GM18868 (cell line): ENCODE measurements around the gene VWF.
"Not testable (repeated sequence)": the region's sequence is repeated elsewhere in the genome, so short reads cannot be mapped to it uniquely, and the experiment has no call there.

Source experiments
- ATAC-seq: cut with Tn5 transposase; IDR thresholded peaks from one replicate; pipeline ENCODE4 v1.9.1; 2021; ENCODE audit warnings: mild to moderate bottlenecking, moderate library complexity; ENCODE audit not compliant: unreplicated experiment

VWF gene

GRCh38 chr12:6146509-6146908 is 22.0 kb upstream of the VWF start:
- no peak for ATAC-seq

GRCh38 chr12:6145564-6145963 is 21.1 kb upstream of the VWF start:
- no peak for ATAC-seq

DNA sequence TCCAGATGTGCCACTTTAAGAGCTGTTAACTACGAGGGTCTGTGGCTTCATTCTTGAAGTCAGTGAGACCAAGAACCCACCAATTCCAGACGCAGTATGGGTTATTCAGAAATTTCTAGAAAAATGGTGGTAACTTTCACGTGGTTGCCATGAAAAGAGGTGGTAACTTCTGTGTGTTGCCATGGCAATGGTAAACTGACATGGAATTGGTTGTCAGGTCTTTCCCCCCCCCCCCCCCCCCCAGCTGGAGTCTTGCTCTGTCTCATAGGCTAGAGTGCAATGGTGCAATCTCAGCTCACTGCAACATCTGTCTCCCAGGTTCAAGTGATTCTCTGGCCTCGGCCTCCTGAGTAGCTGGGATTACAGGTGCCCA is 18.8 kb upstream of the VWF start:
- ATAC-seq: no peak

GRCh38 chr12:6142368-6143302 is 18.2 kb upstream of the VWF start:
- not testable (repeated sequence) for ATAC-seq

DNA sequence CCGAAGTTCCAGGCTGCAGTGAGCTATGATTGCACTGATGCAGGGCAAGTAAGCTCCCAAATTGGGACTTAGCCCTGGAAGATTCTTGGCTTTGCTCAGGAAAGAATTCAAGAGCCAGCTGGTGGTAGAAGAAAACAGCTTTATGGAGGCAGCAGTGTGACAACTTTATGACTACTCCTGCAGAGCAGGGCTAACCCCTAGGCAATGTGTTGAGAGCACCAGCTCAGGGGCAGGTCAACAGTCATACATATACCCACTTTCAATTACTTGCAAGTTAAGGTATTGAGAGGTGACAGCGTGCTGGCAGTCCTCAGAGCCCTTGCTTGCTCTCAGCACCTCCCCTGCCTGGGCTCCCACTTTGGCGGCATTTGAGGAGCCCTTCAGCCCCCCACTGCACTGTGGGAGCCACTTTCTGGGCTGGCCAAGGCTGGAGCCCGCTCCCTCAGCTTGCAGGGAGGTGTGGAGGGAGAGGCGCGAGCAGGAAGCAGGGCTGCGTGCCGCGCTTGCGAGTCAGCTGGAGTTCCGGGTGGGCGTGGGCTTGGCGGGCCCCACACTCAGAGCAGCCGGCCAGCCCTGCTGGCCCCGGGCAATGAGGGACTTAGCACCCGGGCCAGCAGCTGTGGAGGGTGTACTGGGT is 17.4 kb upstream of the VWF start:
- ATAC-seq: not testable (repeated sequence)

- no peak for ATAC-seq
Observed at GRCh38 chr12:6140651-6141447, 16.4 kb upstream of the VWF start.

- no peak for ATAC-seq
Observed at GRCh38 chr12:6135071-6135470, 10.6 kb upstream of the VWF start.

DNA sequence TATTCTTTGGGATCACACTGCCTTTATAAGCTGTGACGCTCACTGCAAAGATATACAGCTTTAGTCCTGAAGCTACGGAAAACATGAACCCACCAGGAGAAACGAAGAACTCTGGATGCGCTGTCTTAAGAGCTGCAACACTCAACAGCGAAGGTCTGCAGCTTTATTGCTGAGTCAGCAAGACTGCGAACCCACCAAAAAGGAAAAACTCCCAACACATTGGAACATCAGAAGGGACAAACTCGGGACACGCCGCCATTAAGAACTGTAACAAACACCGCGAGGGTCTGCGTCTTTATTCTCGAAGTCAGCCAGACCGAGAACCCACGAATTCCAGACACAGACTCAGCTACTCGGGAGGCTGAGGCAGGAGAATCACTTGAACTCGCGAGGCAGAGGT is 9.2 kb upstream of the VWF start:
- no peak for ATAC-seq

GRCh38 chr12:6132496-6132895 is 8.0 kb upstream of the VWF start:
- ATAC-seq: no peak

- ATAC-seq: no peak
Observed at GRCh38 chr12:6125310-6125608, 789 bp upstream of the VWF start.

DNA sequence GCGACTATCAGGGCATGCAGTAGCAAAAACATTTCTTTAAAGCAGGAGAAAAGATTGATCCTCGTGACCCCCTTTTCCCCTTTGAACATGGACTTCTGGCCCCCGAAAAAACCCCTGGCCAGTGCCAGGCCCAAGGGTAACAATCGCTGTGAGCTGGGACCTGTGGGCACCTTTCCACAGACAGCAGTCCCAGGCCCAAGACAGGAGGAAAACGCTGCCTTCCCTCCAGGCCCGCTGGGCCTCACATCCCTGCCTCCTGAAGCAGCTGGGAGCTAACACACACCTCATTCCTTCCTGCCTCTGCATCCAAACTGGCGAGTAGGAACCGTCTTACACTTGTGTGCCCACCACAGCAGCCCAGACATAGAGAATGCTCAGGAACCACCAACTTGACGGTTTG is 1.2 kb downstream of the VWF start:
- ATAC-seq: no peak

GRCh38 chr12:6122201-6122600 is 2.3 kb downstream of the VWF start:
- no peak for ATAC-seq

DNA sequence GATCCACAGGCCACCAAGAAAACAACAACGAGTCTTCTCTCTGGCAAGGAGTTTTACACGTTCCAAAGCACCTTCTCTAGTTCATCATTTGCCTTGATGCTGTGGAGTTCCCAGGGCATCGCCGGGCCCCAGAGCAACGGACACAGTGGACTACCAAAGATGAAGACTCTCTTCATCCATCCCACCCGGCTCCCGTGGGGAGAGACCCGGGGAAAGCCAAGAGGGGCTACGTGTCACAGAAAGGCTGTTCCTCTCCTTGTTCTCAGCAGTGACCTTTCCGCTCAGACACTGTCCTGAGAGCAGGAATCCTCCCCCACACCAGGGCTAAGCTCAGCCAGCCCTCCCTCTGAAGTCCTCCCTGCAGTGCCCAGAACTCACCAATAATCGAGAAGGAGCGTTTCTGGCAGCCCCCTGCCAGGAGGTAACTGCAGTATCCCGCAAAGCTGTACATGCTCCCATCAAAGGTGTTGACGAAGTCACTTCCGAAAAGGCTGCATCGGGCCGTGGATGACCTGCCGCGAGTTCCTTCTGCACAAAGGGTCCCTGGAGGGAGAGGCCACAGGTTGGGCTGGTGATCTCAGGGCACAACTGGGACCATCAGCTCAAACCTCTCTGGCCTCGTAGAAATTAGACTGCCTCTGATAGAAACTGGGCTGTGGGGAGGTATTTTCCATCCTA is 3.5 kb downstream of the VWF start:
- ATAC-seq: no peak

GRCh38 chr12:6118891-6119568 is 5.4 kb downstream of the VWF start:
- ATAC-seq: no peak

GRCh38 chr12:6116471-6117021 is 7.9 kb downstream of the VWF start:
- no peak for ATAC-seq

GRCh38 chr12:6115389-6115788 is 9.1 kb downstream of the VWF start:
- no peak for ATAC-seq

GRCh38 chr12:6114476-6114870 is 10.0 kb downstream of the VWF start:
- no peak for ATAC-seq

DNA sequence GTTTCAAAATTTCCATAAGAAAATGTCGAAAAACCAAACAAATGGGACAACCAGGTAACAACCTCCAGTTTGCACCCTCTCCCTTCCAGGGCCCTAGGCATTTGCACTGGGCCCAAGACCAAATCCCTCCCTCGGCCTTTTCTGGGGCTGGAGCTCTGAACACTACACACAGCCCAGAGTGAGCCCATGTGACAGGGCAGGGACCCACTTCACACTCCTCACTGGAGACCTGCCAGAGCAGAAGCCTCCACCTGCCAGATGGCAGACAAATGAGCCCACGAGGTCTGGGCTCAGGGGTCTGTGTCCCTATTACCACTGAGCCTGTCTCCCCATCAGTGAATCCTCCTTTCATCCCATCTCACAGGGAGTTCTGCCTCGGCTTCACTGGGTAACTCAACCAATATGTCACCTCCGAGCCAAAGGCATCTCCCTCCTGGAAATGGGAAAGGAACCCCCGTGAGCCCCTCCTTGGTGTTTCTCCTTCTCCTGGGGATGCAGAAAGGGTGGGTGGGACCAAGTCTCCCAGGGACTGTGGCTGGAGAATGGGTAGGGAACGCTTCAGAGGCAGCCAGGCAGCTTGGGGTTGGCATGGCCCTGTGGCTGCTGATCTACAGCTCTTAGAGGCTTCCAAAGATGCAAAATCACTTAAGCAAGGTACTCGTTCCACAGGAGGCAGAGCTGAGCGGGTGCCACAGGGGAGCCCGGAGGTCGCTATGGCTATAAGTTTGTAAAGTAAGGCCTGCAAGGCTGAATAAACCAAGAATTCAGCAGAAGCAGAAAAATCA is 10.6 kb downstream of the VWF start:
- ATAC-seq: no peak

- no peak for ATAC-seq
Observed at GRCh38 chr12:6112004-6112403, 12.5 kb downstream of the VWF start.

GRCh38 chr12:6110006-6110405 is 14.5 kb downstream of the VWF start:
- no peak for ATAC-seq
